HEK293 (cell line): Measurements from ENCODE around the gene ITGB4.

Experiments used
- CTCF ChIA-PET: fragments of 350-600 bp; formaldehyde crosslinking; extraction: SDS; loops from one replicate; lab custom pipeline; 2021; ENCODE audit warnings: antibody characterized with exemption; lab: Yijun Ruan, JAX
- POLR2A ChIA-PET: fragments of 300-600 bp; formaldehyde crosslinking; extraction: SDS; loops from one replicate; lab custom pipeline; 2020; ENCODE audit warnings: antibody characterized with exemption, inconsistent platforms; lab: Yijun Ruan, JAX
- H3K27ac ChIP-seq: fragments of 200-500 bp; sonication (Bioruptor generic); 2 replicates; pipeline ENCODE4 v1.5.1; 2014; ENCODE audit warnings: low read depth, low read length, control low read depth, inconsistent platforms; ENCODE audit errors: extremely low read depth
- H3K36me3 ChIP-seq, 2 experiments: fragments of 200-500 bp in 1 of 2; sonication (Bioruptor generic) in 1 of 2; 1 replicate in 1 of 2; 2 replicates in 1 of 2; pipeline ENCODE4 v1.5.1; 2014 to 2017; ENCODE audit warnings: inconsistent platforms in 2 of 2, low read length in 2 of 2; ENCODE audit not compliant: control insufficient read depth in 2 of 2, insufficient read depth in 1 of 2
- H3K4me1 ChIP-seq: fragments of 200-500 bp; sonication (Bioruptor generic); 2 replicates; pipeline ENCODE4 v1.5.1; 2014; ENCODE audit warnings: mild to moderate bottlenecking, low read length, inconsistent platforms; ENCODE audit not compliant: control insufficient read depth, insufficient read depth
- H3K4me3 ChIP-seq: 2 replicates; pipeline ENCODE4 v1.5.1; 2011; ENCODE audit warnings: low read depth, mild to moderate bottlenecking, control low read depth, low read length, moderate library complexity
- H3K9me3 ChIP-seq: fragments of 200-500 bp; sonication (Bioruptor generic); 2 replicates; pipeline ENCODE4 v1.5.1; 2014; ENCODE audit warnings: low read depth, low read length, inconsistent platforms; ENCODE audit not compliant: control insufficient read depth, insufficient read depth
- BCL11B ChIP-seq: fragments of 450-650 bp; formaldehyde crosslinking; IDR thresholded peaks from 2 replicates; pipeline ENCODE4 v1.5.1; 2016; ENCODE audit warnings: low read depth, missing biosample characterization, missing genetic modification characterization
- MZF1 ChIP-seq: fragments of 450-650 bp; formaldehyde crosslinking; IDR thresholded peaks from 2 replicates; pipeline ENCODE4 v1.5.1; 2017; ENCODE audit warnings: missing biosample characterization, missing genetic modification characterization, borderline replicate concordance
- OVOL3 ChIP-seq: fragments of 450-650 bp; formaldehyde crosslinking; IDR thresholded peaks from 2 replicates; pipeline ENCODE4 v1.5.1; 2016; ENCODE audit warnings: missing biosample characterization, missing genetic modification characterization
- ZBTB48 ChIP-seq: fragments of 450-650 bp; formaldehyde crosslinking; IDR thresholded peaks from 2 replicates; pipeline ENCODE4 v1.5.1; 2016; ENCODE audit warnings: missing biosample characterization, missing genetic modification characterization
- ZIC2 ChIP-seq: fragments of 450-650 bp; formaldehyde crosslinking; IDR thresholded peaks from 2 replicates; pipeline ENCODE4 v1.5.1; 2016; ENCODE audit warnings: missing biosample characterization, missing genetic modification characterization
- ZNF114 ChIP-seq: fragments of 450-650 bp; formaldehyde crosslinking; IDR thresholded peaks from 2 replicates; pipeline ENCODE4 v1.5.0; 2017; ENCODE audit warnings: missing biosample characterization, missing genetic modification characterization
- ZNF175 ChIP-seq: fragments of 450-650 bp; formaldehyde crosslinking; IDR thresholded peaks from 2 replicates; pipeline ENCODE4 v1.5.1; 2016; ENCODE audit warnings: missing biosample characterization, missing genetic modification characterization
- ZNF202 ChIP-seq: fragments of 450-650 bp; formaldehyde crosslinking; IDR thresholded peaks from 2 replicates; pipeline ENCODE4 v1.5.1; 2016; ENCODE audit warnings: missing biosample characterization, missing genetic modification characterization, borderline replicate concordance
- ZNF311 ChIP-seq: fragments of 450-650 bp; formaldehyde crosslinking; IDR thresholded peaks from 2 replicates; pipeline ENCODE4 v1.5.1; 2017; ENCODE audit warnings: missing biosample characterization, missing genetic modification characterization, borderline replicate concordance
- ZNF335 ChIP-seq: fragments of 450-650 bp; formaldehyde crosslinking; conservative IDR thresholded peaks from 2 replicates; pipeline ENCODE4 v1.5.1; 2016; ENCODE audit warnings: missing biosample characterization, missing genetic modification characterization
- ZNF391 ChIP-seq: fragments of 450-650 bp; formaldehyde crosslinking; IDR thresholded peaks from 2 replicates; pipeline ENCODE4 v1.5.1; 2016; ENCODE audit warnings: low read depth, missing biosample characterization, missing genetic modification characterization, borderline replicate concordance
- ZNF529 ChIP-seq: fragments of 450-650 bp; formaldehyde crosslinking; IDR thresholded peaks from 2 replicates; pipeline ENCODE4 v1.5.1; 2017; ENCODE audit warnings: missing genetic modification characterization, missing biosample characterization; ENCODE audit not compliant: insufficient replicate concordance
- ZNF548 ChIP-seq: fragments of 450-650 bp; formaldehyde crosslinking; IDR thresholded peaks from 2 replicates; pipeline ENCODE4 v1.5.1; 2016; ENCODE audit warnings: missing biosample characterization, missing genetic modification characterization
- ZNF585B ChIP-seq: fragments of 450-650 bp; formaldehyde crosslinking; IDR thresholded peaks from 2 replicates; pipeline ENCODE4 v1.5.1; 2016; ENCODE audit warnings: missing biosample characterization, missing genetic modification characterization
- ZNF701 ChIP-seq: fragments of 450-650 bp; formaldehyde crosslinking; IDR thresholded peaks from 2 replicates; pipeline ENCODE4 v1.5.1; 2016; ENCODE audit warnings: missing biosample characterization, missing genetic modification characterization
- ZNF785 ChIP-seq: fragments of 450-650 bp; formaldehyde crosslinking; IDR thresholded peaks from 2 replicates; pipeline ENCODE4 v1.5.1; 2016; ENCODE audit warnings: missing biosample characterization, missing genetic modification characterization
- TF ChIP-seq, protein P1 (sequence below): fragments of 450-650 bp; formaldehyde crosslinking; optimal IDR thresholded peaks from 2 replicates; pipeline ENCODE3; 2016; ENCODE audit warnings: missing biosample characterization, mild to moderate bottlenecking, missing genetic modification characterization
- TF ChIP-seq, protein P2 (sequence below): fragments of 450-650 bp; formaldehyde crosslinking; IDR thresholded peaks from 2 replicates; pipeline ENCODE4 v1.5.1; 2016; ENCODE audit warnings: missing biosample characterization, missing genetic modification characterization
- TF ChIP-seq, protein P3 (sequence below): fragments of 450-650 bp; formaldehyde crosslinking; IDR thresholded peaks from 2 replicates; pipeline ENCODE4 v1.5.1; 2017; ENCODE audit warnings: missing biosample characterization, missing genetic modification characterization
- TF ChIP-seq, protein P4 (sequence below): fragments of 450-650 bp; formaldehyde crosslinking; IDR thresholded peaks from 2 replicates; pipeline ENCODE4 v1.5.1; 2017; ENCODE audit warnings: missing biosample characterization, missing genetic modification characterization
- TF ChIP-seq, protein P5 (sequence below): fragments of 450-650 bp; formaldehyde crosslinking; IDR thresholded peaks from 2 replicates; pipeline ENCODE4 v1.5.1; 2016; ENCODE audit warnings: missing biosample characterization, missing genetic modification characterization
- TF ChIP-seq, protein P6 (sequence below): fragments of 450-650 bp; formaldehyde crosslinking; IDR thresholded peaks from 2 replicates; pipeline ENCODE4 v1.5.1; 2017; ENCODE audit warnings: missing biosample characterization, mild to moderate bottlenecking, missing genetic modification characterization, moderate library complexity

ITGB4 gene

DNA sequence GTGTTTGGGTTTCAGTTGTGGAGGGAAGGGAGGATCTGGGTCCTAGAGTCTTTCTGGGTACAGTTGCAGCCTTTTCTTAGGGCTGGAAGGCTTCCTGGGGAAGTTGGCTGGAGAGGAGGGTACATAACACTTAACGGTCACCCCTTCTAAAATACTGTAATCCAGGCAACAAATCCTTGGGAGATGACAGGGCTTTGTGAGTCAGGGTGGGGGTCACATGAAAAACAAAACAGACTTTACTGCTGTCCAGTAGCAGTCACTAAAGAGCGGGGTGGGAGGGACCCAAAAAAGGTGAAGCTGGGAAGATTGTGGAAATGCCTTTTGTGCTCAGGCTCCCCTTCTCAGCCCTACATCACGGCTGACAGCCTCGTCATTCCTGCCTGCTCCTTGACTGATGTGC lies 47.8 kb upstream of the ITGB4 start:
- ChIA-PET POLR2A (interaction anchor here (0.8 kb wide), 1 partner anchor 74 kb away, joined by 3 read pairs; no protein-coding TSS in a partner anchor), CTCF (interaction anchor here (0.8 to 16.4 kb wide), 12 partner anchors 18 to 209 kb away, joined by 3 to 308 read pairs (median 4); partner anchors contain the start of gene SMIM5)
- Histone ChIP-seq H3K4me1 (no peaks in the 10 kb centered on the region), H3K27ac (no peak overlapping the region), H3K9me3 (no peaks in the 10 kb centered on the region), H3K4me3 (no peak overlapping the region), H3K36me3 (peaks cover 71 to 77% of the 10 kb centered on the region in 2 experiments)
- TF ChIP-seq ZNF114 (tag by site-specific recombination) (no peak), ZIC2 (tag by site-specific recombination) (no peak), ZNF175 (no peak), ZNF548 (tag by site-specific recombination) (no peak), ZNF311 (tag by site-specific recombination) (no peak), ZNF202 (no peak), ZNF391 (no peak), OVOL3 (tag by site-specific recombination) (no peak), ZNF701 (no peak)
- TF ChIP-seq, protein P1, sequence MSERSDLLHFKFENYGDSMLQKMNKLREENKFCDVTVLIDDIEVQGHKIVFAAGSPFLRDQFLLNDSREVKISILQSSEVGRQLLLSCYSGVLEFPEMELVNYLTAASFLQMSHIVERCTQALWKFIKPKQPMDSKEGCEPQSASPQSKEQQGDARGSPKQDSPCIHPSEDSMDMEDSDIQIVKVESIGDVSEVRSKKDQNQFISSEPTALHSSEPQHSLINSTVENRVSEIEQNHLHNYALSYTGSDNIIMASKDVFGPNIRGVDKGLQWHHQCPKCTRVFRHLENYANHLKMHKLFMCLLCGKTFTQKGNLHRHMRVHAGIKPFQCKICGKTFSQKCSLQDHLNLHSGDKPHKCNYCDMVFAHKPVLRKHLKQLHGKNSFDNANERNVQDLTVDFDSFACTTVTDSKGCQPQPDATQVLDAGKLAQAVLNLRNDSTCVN (tag by site-specific recombination), result no peak
- TF ChIP-seq, protein P2, sequence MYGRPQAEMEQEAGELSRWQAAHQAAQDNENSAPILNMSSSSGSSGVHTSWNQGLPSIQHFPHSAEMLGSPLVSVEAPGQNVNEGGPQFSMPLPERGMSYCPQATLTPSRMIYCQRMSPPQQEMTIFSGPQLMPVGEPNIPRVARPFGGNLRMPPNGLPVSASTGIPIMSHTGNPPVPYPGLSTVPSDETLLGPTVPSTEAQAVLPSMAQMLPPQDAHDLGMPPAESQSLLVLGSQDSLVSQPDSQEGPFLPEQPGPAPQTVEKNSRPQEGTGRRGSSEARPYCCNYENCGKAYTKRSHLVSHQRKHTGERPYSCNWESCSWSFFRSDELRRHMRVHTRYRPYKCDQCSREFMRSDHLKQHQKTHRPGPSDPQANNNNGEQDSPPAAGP, result no peak
- TF ChIP-seq, protein P3, sequence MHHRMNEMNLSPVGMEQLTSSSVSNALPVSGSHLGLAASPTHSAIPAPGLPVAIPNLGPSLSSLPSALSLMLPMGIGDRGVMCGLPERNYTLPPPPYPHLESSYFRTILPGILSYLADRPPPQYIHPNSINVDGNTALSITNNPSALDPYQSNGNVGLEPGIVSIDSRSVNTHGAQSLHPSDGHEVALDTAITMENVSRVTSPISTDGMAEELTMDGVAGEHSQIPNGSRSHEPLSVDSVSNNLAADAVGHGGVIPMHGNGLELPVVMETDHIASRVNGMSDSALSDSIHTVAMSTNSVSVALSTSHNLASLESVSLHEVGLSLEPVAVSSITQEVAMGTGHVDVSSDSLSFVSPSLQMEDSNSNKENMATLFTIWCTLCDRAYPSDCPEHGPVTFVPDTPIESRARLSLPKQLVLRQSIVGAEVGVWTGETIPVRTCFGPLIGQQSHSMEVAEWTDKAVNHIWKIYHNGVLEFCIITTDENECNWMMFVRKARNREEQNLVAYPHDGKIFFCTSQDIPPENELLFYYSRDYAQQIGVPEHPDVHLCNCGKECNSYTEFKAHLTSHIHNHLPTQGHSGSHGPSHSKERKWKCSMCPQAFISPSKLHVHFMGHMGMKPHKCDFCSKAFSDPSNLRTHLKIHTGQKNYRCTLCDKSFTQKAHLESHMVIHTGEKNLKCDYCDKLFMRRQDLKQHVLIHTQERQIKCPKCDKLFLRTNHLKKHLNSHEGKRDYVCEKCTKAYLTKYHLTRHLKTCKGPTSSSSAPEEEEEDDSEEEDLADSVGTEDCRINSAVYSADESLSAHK (tag by site-specific recombination), result no peak
- TF ChIP-seq, protein P4, sequence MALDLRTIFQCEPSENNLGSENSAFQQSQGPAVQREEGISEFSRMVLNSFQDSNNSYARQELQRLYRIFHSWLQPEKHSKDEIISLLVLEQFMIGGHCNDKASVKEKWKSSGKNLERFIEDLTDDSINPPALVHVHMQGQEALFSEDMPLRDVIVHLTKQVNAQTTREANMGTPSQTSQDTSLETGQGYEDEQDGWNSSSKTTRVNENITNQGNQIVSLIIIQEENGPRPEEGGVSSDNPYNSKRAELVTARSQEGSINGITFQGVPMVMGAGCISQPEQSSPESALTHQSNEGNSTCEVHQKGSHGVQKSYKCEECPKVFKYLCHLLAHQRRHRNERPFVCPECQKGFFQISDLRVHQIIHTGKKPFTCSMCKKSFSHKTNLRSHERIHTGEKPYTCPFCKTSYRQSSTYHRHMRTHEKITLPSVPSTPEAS (tag by site-specific recombination), result no peak
- TF ChIP-seq, protein P5, sequence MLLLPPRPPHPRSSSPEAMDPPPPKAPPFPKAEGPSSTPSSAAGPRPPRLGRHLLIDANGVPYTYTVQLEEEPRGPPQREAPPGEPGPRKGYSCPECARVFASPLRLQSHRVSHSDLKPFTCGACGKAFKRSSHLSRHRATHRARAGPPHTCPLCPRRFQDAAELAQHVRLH (tag by site-specific recombination), result no peak

DNA sequence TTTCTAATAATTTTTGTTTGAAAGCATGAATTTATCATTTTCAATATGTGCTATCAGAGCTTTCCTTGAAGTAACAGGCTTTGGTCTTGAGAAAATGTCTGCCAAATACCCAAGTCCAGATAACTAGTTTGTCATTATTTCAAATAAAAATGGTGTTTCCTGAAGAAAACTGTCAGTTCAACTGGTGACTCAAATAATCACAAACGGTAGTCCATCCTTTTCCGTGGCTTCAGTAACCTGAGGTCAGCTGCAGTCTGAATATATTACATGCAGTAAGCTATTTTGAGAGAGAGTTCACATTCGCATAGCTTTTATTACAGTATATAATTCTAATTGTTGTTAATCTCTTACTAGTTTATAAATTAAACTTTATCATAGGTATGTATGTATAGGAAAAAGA lies 44.8 kb upstream of the ITGB4 start:
- TF ChIP-seq ZBTB48 (tag by site-specific recombination) (no peak), ZNF529 (tag by site-specific recombination) (no peak), ZNF785 (no peak), MZF1 (tag by site-specific recombination) (no peak), ZNF335 (tag by site-specific recombination) (no peak), BCL11B (tag by site-specific recombination) (no peak), ZNF585B (tag by site-specific recombination) (no peak)
- TF ChIP-seq, protein P6, sequence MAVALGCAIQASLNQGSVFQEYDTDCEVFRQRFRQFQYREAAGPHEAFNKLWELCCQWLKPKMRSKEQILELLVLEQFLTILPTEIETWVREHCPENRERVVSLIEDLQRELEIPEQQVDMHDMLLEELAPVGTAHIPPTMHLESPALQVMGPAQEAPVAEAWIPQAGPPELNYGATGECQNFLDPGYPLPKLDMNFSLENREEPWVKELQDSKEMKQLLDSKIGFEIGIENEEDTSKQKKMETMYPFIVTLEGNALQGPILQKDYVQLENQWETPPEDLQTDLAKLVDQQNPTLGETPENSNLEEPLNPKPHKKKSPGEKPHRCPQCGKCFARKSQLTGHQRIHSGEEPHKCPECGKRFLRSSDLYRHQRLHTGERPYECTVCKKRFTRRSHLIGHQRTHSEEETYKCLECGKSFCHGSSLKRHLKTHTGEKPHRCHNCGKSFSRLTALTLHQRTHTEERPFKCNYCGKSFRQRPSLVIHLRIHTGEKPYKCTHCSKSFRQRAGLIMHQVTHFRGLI (tag by site-specific recombination), result no peak
- Histone ChIP-seq H3K9me3 (no peaks in the 10 kb centered on the region), H3K4me3 (no peak overlapping the region), H3K27ac (no peak overlapping the region), H3K36me3 (peaks cover 45 to 72% of the 10 kb centered on the region in 2 experiments), H3K4me1 (no peaks in the 10 kb centered on the region)
- CTCF ChIA-PET, result interaction anchor here (0.5 to 16.4 kb wide), 9 partner anchors 8 to 495 kb away, joined by 3 to 308 read pairs (median 3); partner anchors contain the start of gene SMIM5
- POLR2A ChIA-PET, result no interaction called here
